Activated CD4-positive, CD25-positive, alpha-beta regulatory T cell treated with anti-CD3 and anti-CD28 coated beads, Interleukin-2, amount 50 U/mL, for 72 hours (primary cell): ENCODE measurements around the gene GNG2.
A peak's percentile ranks its signal among the peaks of the same experiment; 100 is the strongest.

ENCODE experiments used
- DNase-seq: peaks from one replicate; pipeline ENCODE4 v3.0.0; 2021

Gene GNG2

GRCh38 chr14:51860164-51860824, at the start of gene GNG2:
GNG2 (plus strand) TSS chr14:51860612; CDS start chr14:51950679, 90,067 bp downstream.
- DNase-seq: peak; percentile 69

GRCh38 chr14:51811706-51812105, 48.7 kb upstream of the GNG2 start:
- DNase-seq: no peak

- DNase-seq: no peak
These were observed 44.4 kb upstream of the GNG2 start for GRCh38 chr14:51816031-51816430.

DNA sequence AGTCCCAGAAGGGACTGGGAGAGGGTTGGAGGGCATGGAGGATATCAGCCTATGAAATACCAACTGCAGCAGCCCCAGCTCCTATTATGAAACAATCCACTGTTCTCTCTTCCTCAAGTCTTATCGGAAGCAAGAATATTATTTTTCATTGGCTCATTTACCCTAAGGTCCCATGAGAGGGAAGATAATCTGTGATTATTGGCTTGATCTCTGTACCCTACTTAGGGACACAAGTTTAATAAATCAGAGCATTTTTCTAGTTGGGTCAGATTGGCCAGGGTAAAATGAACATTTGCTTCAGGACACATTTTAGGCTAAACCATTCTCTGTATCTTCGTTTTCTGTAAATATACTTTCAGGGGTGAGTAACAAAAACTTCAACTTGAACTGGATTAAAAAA, 43.1 kb upstream of the GNG2 start:
- DNase-seq: no peak

- DNase-seq: no peak
These were observed 41.5 kb upstream of the GNG2 start for GRCh38 chr14:51818748-51819380.

GRCh38 chr14:51821822-51822221, 38.6 kb upstream of the GNG2 start:
- no peak for DNase-seq

GRCh38 chr14:51822499-51822898, 37.9 kb upstream of the GNG2 start:
- DNase-seq: no peak

GRCh38 chr14:51823706-51824105, 36.7 kb upstream of the GNG2 start:
- no peak for DNase-seq

- no peak for DNase-seq
These were observed 36.2 kb upstream of the GNG2 start for GRCh38 chr14:51824191-51824590.

DNA sequence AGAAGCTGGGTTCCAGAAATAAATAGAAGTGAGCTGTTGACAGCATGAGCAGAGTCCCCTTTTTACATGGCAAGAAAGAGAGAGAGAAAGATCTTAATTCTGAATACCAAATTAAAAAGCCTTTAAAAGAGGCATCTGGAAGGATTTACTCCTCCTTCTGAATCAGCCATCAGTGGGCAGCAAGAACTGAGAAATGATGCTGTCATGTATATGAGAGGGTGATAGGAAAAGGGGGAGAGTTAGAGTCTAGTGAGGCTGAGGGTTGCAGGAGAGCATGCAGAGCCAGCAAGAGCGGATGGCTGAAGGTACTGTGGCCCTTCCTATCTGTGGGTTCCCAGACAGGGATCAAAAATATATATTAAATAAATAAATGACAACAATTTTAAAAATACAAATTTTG, 34.5 kb upstream of the GNG2 start:
- no peak for DNase-seq

GRCh38 chr14:51828017-51828797, 32.2 kb upstream of the GNG2 start:
- peak; percentile 67 for DNase-seq

DNA sequence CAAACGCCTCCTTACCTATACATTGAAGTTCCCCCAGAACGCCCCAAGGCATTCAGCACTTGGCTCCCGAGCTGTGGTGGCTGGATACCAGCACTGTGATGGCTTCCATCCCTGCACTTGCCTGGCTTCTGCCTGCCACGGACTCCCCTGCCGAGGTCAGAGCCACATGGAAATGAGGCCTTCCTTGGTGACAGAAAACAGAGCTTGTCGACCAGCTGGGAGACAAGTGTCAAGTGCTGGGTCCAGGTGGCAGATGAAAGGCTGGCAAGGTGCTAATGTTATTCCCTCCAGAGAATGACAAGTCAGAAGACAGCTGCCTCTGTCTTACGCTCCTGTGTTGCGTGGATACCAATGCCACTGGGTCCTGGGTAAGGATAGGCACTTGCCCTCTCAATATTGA, 26.2 kb upstream of the GNG2 start:
- DNase-seq: no peak

- no peak for DNase-seq
These were observed 24.0 kb upstream of the GNG2 start for GRCh38 chr14:51836417-51836816.

- no peak for DNase-seq
These were observed 16.1 kb upstream of the GNG2 start for GRCh38 chr14:51844081-51844881.

DNA sequence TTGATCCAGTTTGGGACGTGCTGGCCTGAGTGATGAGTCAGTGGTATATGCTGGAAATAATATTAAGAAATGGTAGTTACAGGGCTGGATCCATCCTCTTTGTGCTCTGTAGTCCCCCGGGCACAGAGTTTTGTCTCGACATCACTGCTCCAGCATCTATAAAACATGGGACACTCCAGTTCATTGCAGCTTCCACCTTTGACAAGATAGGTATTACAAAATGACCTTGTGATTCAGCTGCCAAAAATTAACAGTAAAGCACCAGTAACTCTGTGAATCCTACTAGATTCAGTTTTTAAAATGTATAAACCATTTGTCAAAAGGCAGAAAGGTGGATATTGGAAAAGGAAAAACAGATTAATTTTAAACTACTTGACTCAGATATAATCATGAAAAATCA, 14.6 kb upstream of the GNG2 start:
- no peak for DNase-seq

DNA sequence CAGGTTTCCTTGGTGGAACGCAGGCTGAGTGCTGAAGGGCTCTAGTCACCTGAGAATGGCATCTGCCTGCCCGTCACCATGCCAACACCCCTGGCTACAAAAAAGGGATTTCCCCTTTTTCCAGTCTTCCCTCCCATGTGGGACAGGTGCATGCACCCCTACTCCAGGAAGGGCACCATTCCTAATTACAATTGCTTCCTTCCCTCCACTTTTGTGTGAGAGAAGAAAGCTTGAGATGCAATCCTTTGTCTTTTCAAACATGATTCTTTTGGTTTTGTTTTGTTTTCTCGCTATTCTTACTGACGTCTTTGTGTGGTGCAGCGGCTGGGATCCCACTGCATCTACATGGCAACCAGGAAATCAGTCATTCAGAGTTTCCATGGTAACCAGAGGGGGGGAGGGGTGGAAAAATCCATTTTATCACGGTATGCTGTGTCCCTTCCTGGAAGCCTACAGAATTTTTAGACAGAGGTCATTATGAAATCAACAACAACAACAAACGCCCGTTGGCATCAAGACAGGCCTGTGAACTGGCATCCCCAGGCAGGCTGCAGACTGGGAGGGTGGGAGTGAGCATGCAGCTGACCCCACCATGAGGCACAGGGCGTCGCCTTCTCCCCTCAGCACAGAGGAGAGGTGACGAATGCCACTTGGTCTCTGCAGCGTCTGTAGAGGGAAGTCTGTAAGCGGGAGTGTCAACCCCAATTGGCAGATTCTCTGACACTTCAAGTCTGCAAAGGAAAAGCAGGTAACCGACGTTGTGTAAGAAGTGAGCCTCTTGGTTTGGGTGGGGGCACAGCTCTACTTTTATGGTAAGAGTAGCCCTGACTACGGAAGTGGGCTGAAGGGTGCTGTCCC, 13.6 kb upstream of the GNG2 start:
- DNase-seq: peak; percentile 69

DNA sequence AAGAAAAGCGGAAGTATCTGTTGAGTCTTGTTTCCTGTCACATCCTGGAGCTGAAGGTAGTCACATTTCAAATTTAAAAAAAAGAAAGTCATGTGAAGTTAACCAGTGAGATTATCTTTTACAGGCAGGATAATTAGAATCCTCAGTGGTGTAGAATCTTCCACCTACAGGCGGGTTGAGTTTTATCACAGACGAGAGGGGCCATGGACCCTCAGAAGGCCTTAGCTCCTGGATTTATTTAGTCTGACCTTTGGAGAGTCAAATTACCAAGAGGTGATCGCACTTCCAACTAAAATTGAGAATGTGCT, 13.0 kb upstream of the GNG2 start:
- no peak for DNase-seq

GRCh38 chr14:51848120-51848519, 12.3 kb upstream of the GNG2 start:
- no peak for DNase-seq

- DNase-seq: peak; percentile 53
These were observed 11.3 kb upstream of the GNG2 start for GRCh38 chr14:51849097-51849496.

DNA sequence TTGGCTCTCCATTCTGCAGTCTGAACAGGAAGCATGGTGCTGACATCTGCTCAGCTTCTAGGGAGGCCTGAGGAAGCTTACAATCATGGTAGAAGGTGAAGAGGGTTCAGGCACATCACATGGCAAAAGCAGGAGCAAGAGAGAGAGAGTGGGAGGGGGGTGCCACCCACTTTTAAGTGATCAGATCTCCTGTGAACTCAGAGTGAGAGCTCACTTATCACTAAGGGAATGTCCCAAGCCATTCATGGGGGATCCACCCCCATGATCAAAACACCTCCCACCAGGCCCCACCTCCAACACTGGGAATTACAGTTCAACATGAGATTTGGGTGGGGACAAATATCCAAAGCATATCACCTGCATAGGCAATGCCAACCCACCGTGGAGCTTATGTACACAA, 9.8 kb upstream of the GNG2 start:
- no peak for DNase-seq

- no peak for DNase-seq
These were observed 7.9 kb upstream of the GNG2 start for GRCh38 chr14:51852541-51852940.

- no peak for DNase-seq
These were observed 5.2 kb upstream of the GNG2 start for GRCh38 chr14:51855234-51855633.
